ENCODE results near the gene KPNA5.

- TF ChIP-seq, protein P1, sequence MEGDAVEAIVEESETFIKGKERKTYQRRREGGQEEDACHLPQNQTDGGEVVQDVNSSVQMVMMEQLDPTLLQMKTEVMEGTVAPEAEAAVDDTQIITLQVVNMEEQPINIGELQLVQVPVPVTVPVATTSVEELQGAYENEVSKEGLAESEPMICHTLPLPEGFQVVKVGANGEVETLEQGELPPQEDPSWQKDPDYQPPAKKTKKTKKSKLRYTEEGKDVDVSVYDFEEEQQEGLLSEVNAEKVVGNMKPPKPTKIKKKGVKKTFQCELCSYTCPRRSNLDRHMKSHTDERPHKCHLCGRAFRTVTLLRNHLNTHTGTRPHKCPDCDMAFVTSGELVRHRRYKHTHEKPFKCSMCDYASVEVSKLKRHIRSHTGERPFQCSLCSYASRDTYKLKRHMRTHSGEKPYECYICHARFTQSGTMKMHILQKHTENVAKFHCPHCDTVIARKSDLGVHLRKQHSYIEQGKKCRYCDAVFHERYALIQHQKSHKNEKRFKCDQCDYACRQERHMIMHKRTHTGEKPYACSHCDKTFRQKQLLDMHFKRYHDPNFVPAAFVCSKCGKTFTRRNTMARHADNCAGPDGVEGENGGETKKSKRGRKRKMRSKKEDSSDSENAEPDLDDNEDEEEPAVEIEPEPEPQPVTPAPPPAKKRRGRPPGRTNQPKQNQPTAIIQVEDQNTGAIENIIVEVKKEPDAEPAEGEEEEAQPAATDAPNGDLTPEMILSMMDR (conservative IDR thresholded peaks at IDR 0.05; ENCODE audit: low read length): no peak
- TF ChIP-seq EZH2phosphoT487 (IDR thresholded peaks at IDR 0.05; ENCODE audit: borderline replicate concordance, low read depth, low read length): no peak
These were observed 83.6 kb downstream of the KPNA5 start for GRCh38 chr6:116764629-116764960.

All from OCI-LY7 (cell line).